GM18498 (cell line): ENCODE measurements around the gene ANO2.
"Not testable (repeated sequence)": the region's sequence is repeated elsewhere in the genome, so short reads cannot be mapped to it uniquely, and the experiment has no call there.

Experiments
- ATAC-seq: cut with Tn5 transposase; IDR thresholded peaks from one replicate; pipeline ENCODE4 v1.9.1; 2021; ENCODE audit warnings: mild to moderate bottlenecking, moderate library complexity; ENCODE audit not compliant: unreplicated experiment

ANO2 gene

GRCh38 chr12:5689773-5690172 lies 255.3 kb downstream of the ANO2 start:
- ATAC-seq: no peak

GRCh38 chr12:5688226-5688625 lies 256.8 kb downstream of the ANO2 start:
- ATAC-seq: no peak

GRCh38 chr12:5685935-5686334 lies 259.1 kb downstream of the ANO2 start:
- no peak for ATAC-seq

GRCh38 chr12:5684989-5685388 lies 260.1 kb downstream of the ANO2 start:
- ATAC-seq: no peak

- no peak for ATAC-seq
Observed at GRCh38 chr12:5682581-5682980, 262.5 kb downstream of the ANO2 start.

- no peak for ATAC-seq
Observed at GRCh38 chr12:5678176-5678575, 266.9 kb downstream of the ANO2 start.

- not testable (repeated sequence) for ATAC-seq
Observed at GRCh38 chr12:5669624-5670023, 275.4 kb downstream of the ANO2 start.

- no peak for ATAC-seq
Observed at GRCh38 chr12:5665615-5666014, 279.4 kb downstream of the ANO2 start.

GRCh38 chr12:5661811-5662210 lies 283.2 kb downstream of the ANO2 start:
- no peak for ATAC-seq

GRCh38 chr12:5660238-5660637 lies 284.8 kb downstream of the ANO2 start:
- ATAC-seq: no peak

GRCh38 chr12:5658339-5658941 lies 286.6 kb downstream of the ANO2 start:
- not testable (repeated sequence) for ATAC-seq

- ATAC-seq: no peak
Observed at GRCh38 chr12:5656836-5657235, 288.2 kb downstream of the ANO2 start.

- ATAC-seq: no peak
Observed at GRCh38 chr12:5655120-5655519, 289.9 kb downstream of the ANO2 start.

- ATAC-seq: no peak
Observed at GRCh38 chr12:5654019-5654418, 291.0 kb downstream of the ANO2 start.

- no peak for ATAC-seq
Observed at GRCh38 chr12:5650829-5651461, 294.1 kb downstream of the ANO2 start.

GRCh38 chr12:5650281-5650680 lies 294.8 kb downstream of the ANO2 start:
- ATAC-seq: no peak

- ATAC-seq: no peak
Observed at GRCh38 chr12:5648692-5649359, 296.2 kb downstream of the ANO2 start.

- ATAC-seq: no peak
Observed at GRCh38 chr12:5643266-5643665, 301.8 kb downstream of the ANO2 start.

- no peak for ATAC-seq
Observed at GRCh38 chr12:5637698-5638097, 307.4 kb downstream of the ANO2 start.

- ATAC-seq: no peak
Observed at GRCh38 chr12:5636907-5637306, 308.2 kb downstream of the ANO2 start.

GRCh38 chr12:5633106-5633505 lies 312.0 kb downstream of the ANO2 start:
- no peak for ATAC-seq

- ATAC-seq: no peak
Observed at GRCh38 chr12:5632453-5632852, 312.6 kb downstream of the ANO2 start.
